ENCODE data around the gene LHFPL3.

GRCh38 chr7:104524853-104525252 is 196.4 kb downstream of the LHFPL3 start:
- TF ChIP-seq CTCF (IDR thresholded peaks at IDR 0.05) (no peak), POLR2A (IDR thresholded peaks at IDR 0.05) (no peak)

Measured in esophagus squamous epithelium (tissue), 4 donors.